ENCODE data around the gene STAMBP. TPM values are rescaled to one million over a fixed set of nuclear protein-coding genes. Genes with fewer than 3 reads are reported as not detected.

STAMBP gene
- total RNA-seq, 2 experiments from 2014 or later = 51.1 to 51.2 TPM

DNA sequence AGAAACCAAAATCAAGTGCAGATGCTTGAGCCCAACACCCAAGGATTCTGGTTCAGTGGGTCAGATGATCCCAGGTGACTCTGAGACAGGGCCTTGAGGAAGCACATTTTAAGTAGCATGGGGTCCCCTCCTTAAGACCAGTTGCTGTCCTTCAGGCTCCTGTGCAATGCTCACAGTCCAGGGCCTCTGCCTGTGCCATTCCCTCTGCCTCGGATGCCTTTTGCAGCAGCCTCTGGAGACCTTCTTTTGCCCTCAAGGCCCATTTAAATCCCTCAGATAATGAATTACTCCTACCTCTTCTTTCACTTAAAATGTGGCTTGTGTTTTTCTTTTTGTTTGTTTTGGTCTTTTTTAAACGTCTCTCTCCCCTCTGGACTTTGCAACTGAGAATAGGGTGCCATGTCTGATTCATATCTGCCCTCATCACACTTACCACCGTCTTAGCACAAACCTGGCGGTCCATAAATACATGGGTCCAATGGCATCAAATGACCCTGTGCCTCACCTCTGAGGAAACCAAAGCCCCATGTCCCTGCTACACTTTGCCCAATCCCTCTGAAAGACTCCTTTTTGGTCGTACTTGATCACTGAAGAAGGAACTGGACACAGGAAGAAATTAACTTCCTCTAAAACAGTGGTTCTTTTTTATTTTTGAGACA lies 78.2 kb downstream of the STAMBP start:
- CTCF ChIA-PET = interaction anchor here (0.6 to 1.7 kb wide), 6 partner anchors 14 to 243 kb away, joined by 3 to 10 read pairs (median 4); partner anchors contain the start of gene BOLA3
- Mint-ChIP-seq H3K27me3 (peaks cover 6% of the 10 kb centered on the region), H3K4me1 (no peaks in the 10 kb centered on the region), H3K9me3 (no peaks in the 10 kb centered on the region), H3K4me3 (no peak overlapping the region), H3K27ac (no peak overlapping the region), H3K36me3 (ENCODE audit: low read depth) (no peaks in the 10 kb centered on the region)
- POLR2A ChIA-PET = no interaction called here
- DNase-seq = no peak

- Mint-ChIP-seq H3K27ac (no peak overlapping the region), H3K9me3 (no peaks in the 10 kb centered on the region)
Observed at GRCh38 chr2:73907840-73908452, 79.2 kb downstream of the STAMBP start.

GRCh38 chr2:73908689-73909652 lies 80.2 kb downstream of the STAMBP start:
- Mint-ChIP-seq H3K4me3 (no peak overlapping the region), H3K36me3 (ENCODE audit: low read depth) (no peaks in the 10 kb centered on the region), H3K27ac (no peak overlapping the region), H3K4me1 (no peaks in the 10 kb centered on the region), H3K9me3 (no peaks in the 10 kb centered on the region), H3K27me3 (no peaks in the 10 kb centered on the region)
- POLR2A ChIA-PET = no interaction called here
- CTCF ChIA-PET = interaction anchor here (1.1 to 3.3 kb wide), 5 partner anchors 30 to 239 kb away, joined by 3 to 10 read pairs (median 5); partner anchors contain the start of gene BOLA3
- no peak for DNase-seq

More at GRCh38 chr2:73907840-73908452, 79.2 kb downstream of the STAMBP start:
- H3K4me1 Mint-ChIP-seq = no peaks in the 10 kb centered on the region
- DNase-seq = peak; percentile 58
- H3K4me3 Mint-ChIP-seq = no peak overlapping the region
- ChIA-PET POLR2A (no interaction called here), CTCF (interaction anchor here (0.6 to 3.3 kb wide), 18 partner anchors 10 to 243 kb away, joined by 3 to 10 read pairs (median 4); partner anchors contain the start of genes BOLA3 and DGUOK)
- H3K36me3 Mint-ChIP-seq (ENCODE audit: low read depth) = no peaks in the 10 kb centered on the region
- no peaks in the 10 kb centered on the region for H3K27me3 Mint-ChIP-seq

DNA sequence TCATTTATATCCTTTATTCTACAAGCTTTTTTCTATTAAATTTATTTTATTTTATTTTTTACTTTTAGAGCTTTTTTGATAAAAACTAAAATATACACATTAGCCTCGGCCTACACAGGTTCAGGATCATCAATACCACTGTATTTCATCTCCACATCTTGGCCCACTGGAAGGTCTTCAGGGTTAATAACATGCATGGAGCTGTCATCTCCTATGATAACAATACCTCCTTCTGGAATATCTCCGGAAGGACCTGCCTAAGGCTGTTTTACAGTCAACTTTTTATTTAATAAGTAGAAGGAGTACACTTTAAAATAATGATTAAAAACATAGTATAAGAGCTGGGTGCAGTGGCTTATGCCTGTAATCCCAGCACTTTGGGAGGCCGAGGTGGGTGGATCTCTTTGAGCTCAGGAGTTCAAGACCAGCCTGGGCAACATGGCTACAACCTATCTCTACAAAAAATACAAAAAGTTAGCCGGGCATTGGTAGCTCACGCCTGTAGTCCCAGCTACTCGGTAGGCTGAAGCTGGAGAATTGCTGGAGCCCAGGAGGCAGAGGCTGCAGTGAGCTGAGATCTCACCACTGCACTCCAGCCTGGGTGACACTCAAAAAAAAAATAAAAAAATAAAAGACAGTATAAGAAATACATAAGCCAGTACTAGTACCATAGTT lies 82.2 kb downstream of the STAMBP start:
- CTCF ChIA-PET = interaction anchor here (0.7 to 3.3 kb wide), 5 partner anchors 14 to 424 kb away, joined by 3 to 9 read pairs (median 4); no protein-coding TSS in a partner anchor
- POLR2A ChIA-PET = interaction anchor here (0.6 to 2.1 kb wide), 2 partner anchors 16 to 143 kb away, joined by 3 to 8 read pairs; partner anchors contain the start of gene DGUOK
- Mint-ChIP-seq H3K9me3 (no peaks in the 10 kb centered on the region), H3K36me3 (ENCODE audit: low read depth) (no peaks in the 10 kb centered on the region), H3K27me3 (no peaks in the 10 kb centered on the region), H3K27ac (no peak overlapping the region), H3K4me1 (no peaks in the 10 kb centered on the region), H3K4me3 (no peak overlapping the region)
- DNase-seq = no peak

DNA sequence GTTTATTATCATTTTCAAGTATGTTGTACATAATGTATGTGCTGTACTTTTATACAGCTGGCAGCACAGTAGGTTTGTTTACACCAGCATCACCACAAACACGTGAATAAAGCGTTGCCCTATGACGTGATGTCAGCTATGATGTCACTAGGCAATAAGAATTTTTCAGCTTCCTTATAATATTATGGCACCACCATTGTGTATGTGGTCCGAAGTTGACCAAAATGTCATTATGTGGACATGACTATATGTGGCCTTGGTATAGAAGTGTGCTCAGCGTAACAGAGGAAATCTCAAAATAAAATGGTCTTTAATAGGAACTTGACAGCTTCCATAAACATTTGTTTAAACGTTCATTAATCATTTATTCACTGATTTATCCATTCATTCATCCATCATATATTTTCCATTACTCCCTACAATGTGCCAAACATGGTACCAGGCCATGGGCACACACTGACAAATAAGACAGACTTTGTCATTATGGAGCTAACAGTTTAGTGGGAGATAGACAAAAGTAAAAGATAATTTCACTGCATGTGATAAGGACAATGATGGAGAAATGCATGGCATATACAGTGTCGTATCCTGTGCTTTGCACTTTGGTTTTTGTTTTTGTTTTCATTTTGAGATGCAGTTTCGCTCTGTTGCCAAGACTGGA lies 82.9 kb downstream of the STAMBP start:
- Mint-ChIP-seq H3K4me1 (no peaks in the 10 kb centered on the region), H3K4me3 (no peak overlapping the region), H3K27me3 (peaks cover 2% of the 10 kb centered on the region), H3K36me3 (ENCODE audit: low read depth) (no peaks in the 10 kb centered on the region), H3K27ac (no peak overlapping the region), H3K9me3 (no peaks in the 10 kb centered on the region)
- no peak for DNase-seq
- POLR2A ChIA-PET = interaction anchor here (0.6 to 2.1 kb wide), 3 partner anchors 15 to 144 kb away, joined by 3 to 8 read pairs (median 3); partner anchors contain the start of gene DGUOK
- CTCF ChIA-PET = interaction anchor here (0.7 to 1.8 kb wide), 5 partner anchors 9 to 423 kb away, joined by 3 to 7 read pairs (median 4); no protein-coding TSS in a partner anchor

DNA sequence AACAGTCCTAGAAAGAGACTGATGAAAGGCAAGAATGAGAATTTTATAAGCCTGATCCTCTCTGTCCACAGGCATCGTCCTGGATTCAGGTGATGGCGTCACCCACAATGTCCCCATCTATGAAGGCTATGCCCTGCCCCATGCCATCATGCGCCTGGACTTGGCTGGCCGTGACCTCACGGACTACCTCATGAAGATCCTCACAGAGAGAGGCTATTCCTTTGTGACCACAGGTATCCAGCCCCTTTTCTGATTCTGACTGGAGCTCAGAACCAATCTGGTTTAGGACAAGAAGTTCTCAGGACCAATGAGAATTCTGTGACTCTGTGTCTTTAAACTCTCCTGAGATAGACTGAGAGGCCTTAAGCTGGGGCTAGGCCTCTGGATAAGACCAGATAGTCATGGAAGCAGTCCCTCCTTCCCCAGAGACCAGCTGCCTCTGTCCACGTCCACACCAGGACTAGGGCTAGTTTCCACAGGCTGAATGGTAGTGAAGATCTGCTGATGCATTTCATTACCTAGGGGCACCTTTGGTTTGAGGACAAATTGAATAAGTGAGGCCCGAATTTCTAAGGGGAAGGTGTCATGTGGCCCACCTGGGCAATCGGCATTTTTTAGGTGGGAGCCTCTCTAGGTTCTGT lies 84.8 kb downstream of the STAMBP start:
- Mint-ChIP-seq H3K27me3 (peaks cover 2% of the 10 kb centered on the region), H3K36me3 (ENCODE audit: low read depth) (no peaks in the 10 kb centered on the region), H3K27ac (no peak overlapping the region), H3K4me1 (no peaks in the 10 kb centered on the region), H3K4me3 (no peak overlapping the region), H3K9me3 (no peaks in the 10 kb centered on the region)
- DNase-seq = no peak
- POLR2A ChIA-PET = interaction anchor here (1.0 kb wide), 1 partner anchor 234 kb away, joined by 3 read pairs; no protein-coding TSS in a partner anchor
- CTCF ChIA-PET = interaction anchor here (1.2 to 1.7 kb wide), 2 partner anchors 10 to 86 kb away, joined by 3 to 4 read pairs; no protein-coding TSS in a partner anchor

GRCh38 chr2:73914667-73915066 lies 85.9 kb downstream of the STAMBP start:
- no peaks in the 10 kb centered on the region for H3K36me3 Mint-ChIP-seq (ENCODE audit: low read depth)
- CTCF ChIA-PET = interaction anchor here (0.7 to 1.2 kb wide), 2 partner anchors 88 to 114 kb away, joined by 3 read pairs; no protein-coding TSS in a partner anchor

GRCh38 chr2:73915437-73915993 lies 86.8 kb downstream of the STAMBP start:
- peaks cover 2% of the 10 kb centered on the region for H3K27me3 Mint-ChIP-seq
- no peak for DNase-seq
- H3K9me3 Mint-ChIP-seq = no peaks in the 10 kb centered on the region
- CTCF ChIA-PET = no interaction called here
- H3K27ac Mint-ChIP-seq = no peak overlapping the region
- POLR2A ChIA-PET = no interaction called here
- H3K4me1 Mint-ChIP-seq = no peaks in the 10 kb centered on the region
- no peak overlapping the region for H3K4me3 Mint-ChIP-seq
- no peaks in the 10 kb centered on the region for H3K36me3 Mint-ChIP-seq (ENCODE audit: low read depth)

More at GRCh38 chr2:73914667-73915066, 85.9 kb downstream of the STAMBP start:
- H3K27ac Mint-ChIP-seq = no peak overlapping the region
- H3K4me1 Mint-ChIP-seq = no peaks in the 10 kb centered on the region
- no peak for DNase-seq
- no peaks in the 10 kb centered on the region for H3K9me3 Mint-ChIP-seq
- H3K27me3 Mint-ChIP-seq = peaks cover 2% of the 10 kb centered on the region
- POLR2A ChIA-PET = no interaction called here
- no peak overlapping the region for H3K4me3 Mint-ChIP-seq

GRCh38 chr2:73916666-73917065 lies 87.9 kb downstream of the STAMBP start:
- Mint-ChIP-seq H3K27me3 (peaks cover 2% of the 10 kb centered on the region), H3K4me1 (no peaks in the 10 kb centered on the region), H3K27ac (no peak overlapping the region), H3K9me3 (no peaks in the 10 kb centered on the region), H3K4me3 (no peak overlapping the region), H3K36me3 (ENCODE audit: low read depth) (no peaks in the 10 kb centered on the region)
- no peak for DNase-seq
- ChIA-PET POLR2A (no interaction called here), CTCF (no interaction called here)

DNA sequence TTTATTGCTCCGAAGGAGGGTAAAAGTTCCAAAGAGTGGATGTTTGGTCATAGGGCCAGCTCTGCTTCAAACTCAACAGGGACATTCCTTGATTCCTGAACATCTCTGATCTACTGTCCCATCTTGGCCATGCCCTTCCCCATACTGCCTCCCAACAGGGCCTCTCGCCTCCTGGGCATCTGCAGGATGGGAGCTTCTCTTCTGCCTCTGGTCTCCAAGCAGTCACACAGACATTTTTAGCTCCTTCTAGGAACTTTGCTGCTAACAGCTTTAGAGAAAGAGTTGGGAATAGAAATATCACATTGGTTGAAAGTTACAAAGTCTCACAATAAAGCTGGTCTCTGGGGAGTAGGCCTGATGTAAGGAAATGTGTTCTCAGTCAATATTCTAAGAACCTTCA lies 88.5 kb downstream of the STAMBP start:
- H3K27me3 Mint-ChIP-seq = peaks cover 2% of the 10 kb centered on the region
- H3K36me3 Mint-ChIP-seq (ENCODE audit: low read depth) = no peaks in the 10 kb centered on the region
- CTCF ChIA-PET = no interaction called here
- no peak overlapping the region for H3K4me3 Mint-ChIP-seq
- DNase-seq = no peak
- H3K9me3 Mint-ChIP-seq = no peaks in the 10 kb centered on the region
- no peak overlapping the region for H3K27ac Mint-ChIP-seq
- H3K4me1 Mint-ChIP-seq = no peaks in the 10 kb centered on the region
- POLR2A ChIA-PET = no interaction called here

GRCh38 chr2:73917696-73918207 lies 89.0 kb downstream of the STAMBP start:
- peaks cover 2% of the 10 kb centered on the region for H3K27me3 Mint-ChIP-seq
- H3K9me3 Mint-ChIP-seq = no peaks in the 10 kb centered on the region
- ChIA-PET POLR2A (no interaction called here), CTCF (no interaction called here)
- H3K36me3 Mint-ChIP-seq (ENCODE audit: low read depth) = no peaks in the 10 kb centered on the region
- DNase-seq = no peak
- H3K27ac Mint-ChIP-seq = no peak overlapping the region
- no peak overlapping the region for H3K4me3 Mint-ChIP-seq
- H3K4me1 Mint-ChIP-seq = peaks cover 2% of the 10 kb centered on the region
